HG03025 (cell line): Measurements from ENCODE around the gene STK35.
"Not testable (repeated sequence)": the region's sequence is repeated elsewhere in the genome, so short reads cannot be mapped to it uniquely, and the experiment has no call there.

Source experiments
- ATAC-seq: cut with Tn5 transposase; IDR thresholded peaks from one replicate; pipeline ENCODE4 v1.9.1; 2021; ENCODE audit warnings: mild to moderate bottlenecking, moderate library complexity; ENCODE audit not compliant: unreplicated experiment, low FRiP score

Gene STK35

DNA sequence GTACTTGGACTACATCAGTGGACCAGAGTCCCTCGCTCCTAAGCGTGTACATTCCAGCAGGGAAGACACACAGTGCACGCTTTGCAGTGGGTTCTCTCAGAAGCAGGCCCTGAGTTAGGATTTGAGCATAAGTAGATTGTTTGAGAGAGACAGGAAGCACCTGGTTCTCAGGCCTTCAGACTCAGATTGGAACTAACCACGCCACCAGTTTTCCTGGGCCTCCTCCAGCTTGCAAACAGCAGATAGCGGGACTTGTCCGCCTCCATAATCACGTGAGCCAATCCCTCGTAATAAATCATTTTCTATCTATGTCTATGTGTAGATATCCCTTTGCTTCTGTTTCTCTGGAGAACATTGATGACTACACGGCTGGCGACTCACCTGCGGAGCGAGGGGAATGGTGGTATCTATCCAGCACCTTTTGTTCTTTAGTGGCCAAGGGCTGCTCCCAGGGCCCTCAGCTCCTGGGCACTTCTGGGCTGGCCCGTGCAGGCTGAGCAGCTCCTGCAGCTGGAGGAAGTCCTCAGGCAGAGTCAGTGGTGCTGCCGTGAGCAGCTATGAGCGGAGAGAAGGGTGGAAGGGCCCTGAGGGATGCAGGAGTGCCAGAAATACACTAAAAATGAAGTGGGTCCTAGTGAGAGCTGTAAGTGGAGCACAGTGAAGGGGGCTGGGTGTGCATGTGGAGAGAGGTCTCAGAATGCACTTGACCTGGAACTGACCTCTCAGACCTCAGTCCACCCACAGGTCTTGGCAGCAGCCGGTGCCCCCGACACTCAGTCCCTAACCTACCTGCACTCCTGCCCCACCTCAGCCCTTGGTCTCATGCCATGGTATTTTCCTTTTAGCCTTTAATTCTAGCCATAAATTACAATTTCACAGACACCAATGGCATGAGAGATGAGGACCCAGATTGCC lies 76.9 kb downstream of the STK35 start:
- ATAC-seq: no peak

- ATAC-seq: no peak
Observed at GRCh38 chr20:2179233-2179580, 77.6 kb downstream of the STK35 start.

GRCh38 chr20:2179949-2180348 lies 78.3 kb downstream of the STK35 start:
- ATAC-seq: no peak

GRCh38 chr20:2183381-2183780 lies 81.8 kb downstream of the STK35 start:
- no peak for ATAC-seq

GRCh38 chr20:2184933-2185332 lies 83.3 kb downstream of the STK35 start:
- not testable (repeated sequence) for ATAC-seq

GRCh38 chr20:2195614-2196013 lies 94.0 kb downstream of the STK35 start:
- no peak for ATAC-seq

DNA sequence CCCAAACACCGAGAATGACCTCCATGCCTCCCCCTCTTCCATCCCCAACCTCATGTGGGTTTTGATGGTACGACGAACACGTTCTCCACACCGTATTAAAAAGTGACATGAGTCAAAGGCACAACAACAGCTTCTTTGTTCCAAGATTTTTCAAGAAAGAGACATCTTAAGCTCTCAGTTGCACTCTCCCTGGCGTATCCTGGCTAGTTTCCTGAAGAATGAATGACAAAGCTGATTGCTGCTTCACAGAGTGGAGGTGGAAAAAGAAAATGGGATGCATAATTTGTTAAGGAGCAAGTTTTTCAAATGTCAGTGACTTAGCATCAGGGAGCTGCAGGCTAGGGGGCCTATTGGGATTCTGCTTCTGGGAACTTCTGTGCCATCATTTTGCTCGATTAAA lies 95.5 kb downstream of the STK35 start:
- ATAC-seq: no peak
